HG02938 (cell line): ENCODE results near the gene SMARCA2.
A peak's percentile ranks its signal among the peaks of the same experiment; 100 is the strongest.

Experiments used
- ATAC-seq: cut with Tn5 transposase; IDR thresholded peaks from one replicate; pipeline ENCODE4 v1.9.1; 2021; ENCODE audit warnings: mild to moderate bottlenecking, moderate library complexity; ENCODE audit not compliant: unreplicated experiment

The SMARCA2 gene

DNA sequence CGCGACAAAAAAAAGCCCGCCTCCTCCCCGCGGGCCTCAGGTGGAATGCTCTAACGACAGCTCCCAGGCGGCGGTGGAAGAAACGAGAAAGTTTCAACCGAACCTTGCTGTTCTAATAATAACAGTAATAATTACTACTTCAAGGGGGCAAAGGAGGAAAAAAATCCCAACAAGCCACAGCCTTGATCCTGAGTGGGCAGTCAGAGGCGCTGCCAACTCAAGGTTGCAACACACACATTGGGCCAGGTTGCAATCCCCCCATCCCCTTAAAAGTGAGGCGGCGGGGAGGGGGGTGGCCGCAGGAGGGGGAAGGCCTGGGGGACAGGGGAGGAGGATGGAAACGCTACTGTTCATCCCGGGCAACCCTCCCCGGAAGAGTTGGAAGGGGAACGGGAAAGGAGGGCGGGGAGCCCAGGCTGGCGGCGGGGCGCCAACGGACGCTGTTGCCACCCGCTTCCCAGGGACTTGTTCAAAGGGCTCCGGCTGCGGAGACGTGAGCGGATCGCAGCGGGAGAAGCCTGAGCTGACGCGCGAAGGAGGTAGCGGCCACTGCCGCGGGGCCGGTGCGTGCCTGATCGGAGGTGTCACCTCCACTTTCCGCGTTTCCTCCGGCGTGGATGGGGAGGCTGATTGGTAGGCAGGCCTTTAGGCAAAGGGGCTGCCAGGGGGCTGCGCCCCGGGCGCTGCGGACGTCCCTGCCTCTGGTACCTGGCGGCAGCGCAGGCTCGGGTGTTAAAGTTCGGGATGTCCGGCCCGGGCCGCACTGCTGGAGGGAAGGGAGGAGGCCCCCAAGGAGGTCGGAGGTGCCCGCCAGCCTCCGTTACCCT is 647 bp downstream of the SMARCA2 start:
- peak; percentile 1 for ATAC-seq

DNA sequence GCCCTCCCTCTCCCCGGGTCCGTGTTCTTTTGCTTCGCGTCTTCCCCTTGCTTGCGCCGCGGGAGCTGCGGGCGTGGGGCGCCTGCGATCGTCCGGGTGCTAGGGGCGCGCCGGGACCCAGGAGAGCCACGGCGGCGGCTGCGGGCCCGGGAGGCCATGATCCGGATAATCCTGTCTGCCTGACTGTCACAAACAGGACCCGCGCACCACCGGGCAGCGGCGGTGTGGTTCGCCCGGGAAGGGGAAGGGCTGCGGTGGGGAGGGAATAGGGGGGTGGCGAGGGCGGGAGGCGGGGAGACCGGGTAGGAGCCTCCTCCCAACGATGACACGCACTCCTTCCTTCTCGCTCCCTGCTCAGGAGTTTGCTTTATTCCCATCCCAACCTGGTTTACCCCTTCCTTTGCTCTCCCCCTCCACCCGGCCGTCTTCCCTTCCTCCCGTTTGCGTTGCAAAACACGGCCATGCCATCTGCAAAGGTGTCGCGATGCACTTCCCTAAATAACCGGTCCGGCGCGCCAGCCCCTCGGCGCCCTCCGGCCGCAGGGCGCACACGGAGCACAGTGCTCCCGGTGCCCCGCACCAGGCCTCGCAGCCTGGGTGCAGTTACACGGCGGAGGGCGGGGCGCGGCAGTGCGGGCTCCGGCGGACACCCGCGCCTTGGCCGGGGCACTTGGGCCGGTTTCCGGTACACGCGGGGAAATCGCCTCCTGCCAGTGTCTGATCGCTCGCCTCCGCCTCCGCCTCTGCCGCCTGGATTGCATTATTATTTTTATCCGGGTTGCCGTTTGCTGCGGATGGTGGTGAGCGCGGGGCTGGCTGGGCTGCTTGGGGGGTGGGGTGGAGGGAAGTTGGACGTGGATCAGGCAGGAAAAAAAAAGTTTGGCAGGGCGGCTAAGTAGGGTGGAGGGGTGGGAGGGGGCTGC is 1.5 kb downstream of the SMARCA2 start:
- no peak for ATAC-seq

DNA sequence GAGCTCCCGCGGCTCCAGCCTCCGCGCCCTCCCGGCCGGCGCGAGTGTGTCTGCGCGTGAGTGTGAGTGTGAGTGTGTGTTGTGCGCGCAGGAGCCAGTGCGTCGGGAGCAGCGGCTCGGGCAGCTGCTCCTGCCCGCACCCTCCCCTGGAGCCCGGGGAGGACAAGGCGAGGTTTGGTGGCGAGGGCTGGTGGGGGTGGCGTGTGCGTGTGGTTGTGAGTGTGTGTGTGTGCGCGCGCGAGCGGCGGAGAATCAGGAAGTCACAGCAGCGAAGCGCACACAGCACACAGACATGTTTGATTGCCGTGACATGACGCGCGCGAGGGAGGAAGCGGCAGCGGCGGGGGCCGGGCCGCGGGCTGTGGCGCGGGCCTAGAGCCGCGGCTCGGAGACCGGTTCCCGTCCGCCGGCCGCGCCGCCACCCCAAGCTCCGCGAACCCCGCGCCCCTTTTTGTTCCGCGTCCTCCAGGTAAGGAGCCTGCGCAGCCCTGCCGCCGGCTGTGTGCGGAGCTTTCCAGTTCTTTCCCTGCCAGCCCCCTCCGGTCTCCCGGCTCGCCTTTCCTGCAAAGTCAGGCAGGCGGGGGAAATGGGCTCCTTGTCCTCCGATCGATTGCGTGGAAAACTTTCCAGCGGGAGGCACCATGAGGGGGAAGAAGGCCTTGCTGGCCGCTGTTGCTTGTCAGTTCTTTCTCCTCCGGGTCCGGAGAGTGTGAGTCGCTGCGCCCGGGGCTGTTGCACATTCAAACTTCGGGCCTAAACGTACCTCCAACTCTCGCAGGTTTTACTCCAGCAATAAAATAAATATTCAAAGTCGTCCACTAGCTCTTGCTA is 2.4 kb downstream of the SMARCA2 start:
- ATAC-seq: peak; percentile 24

DNA sequence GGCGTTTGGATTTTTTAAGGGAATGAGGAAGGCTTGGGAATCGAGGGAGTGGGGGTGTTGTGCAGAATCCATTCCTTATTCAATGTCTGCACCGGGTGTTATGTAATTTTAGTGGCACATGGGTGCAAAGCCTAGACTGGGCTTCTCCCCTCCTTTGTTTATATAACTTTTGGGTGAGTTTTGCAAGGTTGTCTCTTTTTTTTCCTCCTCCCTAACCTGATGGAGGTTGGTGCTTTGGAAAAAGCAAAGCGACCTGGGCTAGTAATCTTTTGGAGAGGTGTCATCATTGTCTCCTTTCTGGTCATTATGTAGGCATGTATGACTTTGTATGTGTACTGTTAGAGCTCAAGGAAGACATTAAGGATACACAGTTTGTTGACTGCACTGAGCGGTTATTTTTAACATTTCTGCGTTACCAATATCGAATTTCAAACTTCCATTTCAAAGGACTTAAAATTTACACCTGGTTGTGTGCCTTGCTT is 3.1 kb downstream of the SMARCA2 start:
- no peak for ATAC-seq

DNA sequence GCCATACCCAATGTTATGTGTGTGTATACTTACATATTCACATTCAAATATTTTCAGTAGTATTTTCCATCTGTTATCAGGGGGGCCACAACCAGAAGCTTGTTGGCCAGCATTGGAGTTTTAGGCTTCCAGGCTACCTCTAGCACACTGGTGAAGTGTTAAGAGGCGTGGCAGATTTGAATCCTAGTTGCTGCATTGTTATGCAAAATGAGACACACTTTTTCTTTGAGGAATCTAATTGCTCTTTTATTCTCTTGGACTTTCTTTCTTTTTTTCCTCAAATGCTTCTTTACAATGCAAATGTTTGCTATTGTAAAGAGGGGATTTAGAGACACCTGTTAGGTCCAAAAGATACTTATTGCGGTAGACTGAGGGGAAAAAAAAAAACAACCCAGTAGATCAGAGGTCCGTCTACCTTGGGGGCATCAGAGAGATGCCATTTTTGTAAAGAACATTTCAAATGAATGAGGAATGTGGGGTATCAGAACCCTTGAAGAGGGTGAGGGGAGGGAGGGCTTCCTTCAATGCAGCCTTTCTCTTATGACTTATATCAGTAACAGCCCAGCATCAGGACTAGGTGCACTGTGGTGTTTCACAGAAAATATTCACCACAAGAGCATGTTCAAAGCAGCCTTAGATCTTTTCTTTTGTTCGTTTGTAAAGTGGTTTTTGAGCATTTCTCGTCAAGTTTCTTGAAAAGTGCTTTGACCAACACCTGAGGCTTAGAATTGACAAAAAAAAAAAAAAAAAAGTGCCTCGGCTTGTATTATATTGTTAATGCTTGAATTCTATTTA is 3.8 kb downstream of the SMARCA2 start:
- no peak for ATAC-seq

DNA sequence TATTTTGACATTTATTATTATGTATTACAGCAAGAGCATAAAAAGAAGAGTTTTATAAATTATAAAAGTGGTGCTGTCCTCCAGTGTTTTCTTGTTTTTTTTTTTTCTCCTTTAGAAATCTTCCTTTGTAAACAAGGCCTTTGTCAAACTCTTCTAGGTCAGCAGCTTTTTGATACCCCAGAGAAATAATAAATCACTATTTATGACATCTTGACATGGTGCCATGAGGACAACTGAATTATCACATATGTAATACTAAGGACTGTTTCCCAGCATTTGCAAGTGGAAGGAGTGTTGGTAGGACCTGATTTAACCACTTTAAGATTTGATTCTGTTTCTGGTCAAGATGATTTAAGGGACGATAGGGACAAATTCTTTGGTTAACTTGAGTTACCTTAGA is 4.6 kb downstream of the SMARCA2 start:
- ATAC-seq: no peak

DNA sequence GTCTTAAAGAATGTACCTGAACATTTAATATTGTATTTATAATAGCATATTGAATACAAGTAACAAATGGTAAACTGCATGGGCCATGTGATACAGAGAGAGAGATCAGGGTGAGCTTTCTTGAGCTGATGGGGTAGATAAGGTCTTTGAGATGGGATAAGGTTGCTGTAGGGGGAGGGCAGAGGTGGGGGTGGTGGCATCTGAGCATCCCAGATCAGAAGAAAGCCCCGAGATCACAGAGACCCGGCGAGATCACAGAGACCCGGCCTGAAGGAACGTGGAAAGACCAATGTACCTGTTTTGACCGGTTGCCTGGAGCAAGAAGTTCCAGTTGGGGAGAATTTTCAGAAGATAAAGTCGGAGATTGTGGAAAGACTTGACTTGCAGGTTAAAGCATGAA is 6.6 kb downstream of the SMARCA2 start:
- ATAC-seq: no peak

DNA sequence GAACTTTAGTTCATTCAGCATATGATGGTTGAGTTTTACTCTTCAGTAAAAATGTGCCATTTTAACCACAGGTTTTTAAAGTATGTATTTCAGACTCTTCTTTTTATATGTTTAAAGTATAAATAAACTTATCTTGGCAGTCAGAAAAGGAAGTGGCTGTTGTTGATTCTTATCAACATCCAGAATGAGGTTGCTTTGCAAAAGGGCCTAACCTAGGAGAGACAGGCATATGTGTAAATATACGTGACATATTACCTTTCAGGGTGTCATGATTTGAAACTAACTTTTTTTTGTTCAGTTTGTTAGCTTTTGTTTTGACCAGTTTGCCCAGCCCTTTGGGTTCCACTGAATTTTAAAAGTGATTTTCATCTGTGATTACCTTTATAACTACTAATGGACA is 7.4 kb downstream of the SMARCA2 start:
- no peak for ATAC-seq

DNA sequence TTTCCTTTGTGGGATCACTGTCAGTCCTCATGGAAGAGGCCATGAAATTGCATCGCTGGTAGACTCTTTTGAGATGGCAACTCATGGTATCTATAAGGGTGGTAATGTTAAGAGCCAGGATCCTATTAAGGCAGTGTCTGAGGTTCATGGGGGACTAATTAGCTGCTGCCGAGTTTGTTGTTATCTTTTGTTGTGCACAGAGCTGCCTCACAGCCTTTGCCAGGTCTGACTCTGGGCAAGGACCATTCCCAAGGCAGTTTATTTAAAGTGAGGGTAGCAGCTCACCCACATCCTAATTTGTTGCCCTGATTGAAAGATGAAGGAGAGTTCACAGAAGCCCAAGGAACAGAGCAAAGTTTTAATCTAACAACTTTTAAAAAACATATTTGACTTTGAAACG is 7.9 kb downstream of the SMARCA2 start:
- ATAC-seq: no peak

DNA sequence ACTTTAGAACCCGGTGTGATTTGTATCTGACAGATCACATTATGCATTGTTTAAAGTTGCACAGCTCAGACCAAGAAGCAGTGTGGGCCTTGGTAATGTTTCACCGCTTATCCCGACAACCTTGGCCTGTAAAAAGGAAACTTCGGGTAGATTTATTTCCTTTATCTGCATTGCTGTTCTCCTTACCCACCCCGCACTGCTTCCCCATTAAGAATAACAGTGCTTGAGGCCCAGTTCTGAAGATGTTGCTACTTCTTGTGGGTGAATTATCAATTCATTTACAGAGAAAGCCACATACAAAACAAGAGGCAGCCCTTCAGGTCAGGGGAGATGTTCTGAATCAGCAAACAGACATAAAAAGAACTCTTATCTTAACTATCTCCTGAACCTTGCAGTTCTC is 8.4 kb downstream of the SMARCA2 start:
- peak; percentile 74 for ATAC-seq

DNA sequence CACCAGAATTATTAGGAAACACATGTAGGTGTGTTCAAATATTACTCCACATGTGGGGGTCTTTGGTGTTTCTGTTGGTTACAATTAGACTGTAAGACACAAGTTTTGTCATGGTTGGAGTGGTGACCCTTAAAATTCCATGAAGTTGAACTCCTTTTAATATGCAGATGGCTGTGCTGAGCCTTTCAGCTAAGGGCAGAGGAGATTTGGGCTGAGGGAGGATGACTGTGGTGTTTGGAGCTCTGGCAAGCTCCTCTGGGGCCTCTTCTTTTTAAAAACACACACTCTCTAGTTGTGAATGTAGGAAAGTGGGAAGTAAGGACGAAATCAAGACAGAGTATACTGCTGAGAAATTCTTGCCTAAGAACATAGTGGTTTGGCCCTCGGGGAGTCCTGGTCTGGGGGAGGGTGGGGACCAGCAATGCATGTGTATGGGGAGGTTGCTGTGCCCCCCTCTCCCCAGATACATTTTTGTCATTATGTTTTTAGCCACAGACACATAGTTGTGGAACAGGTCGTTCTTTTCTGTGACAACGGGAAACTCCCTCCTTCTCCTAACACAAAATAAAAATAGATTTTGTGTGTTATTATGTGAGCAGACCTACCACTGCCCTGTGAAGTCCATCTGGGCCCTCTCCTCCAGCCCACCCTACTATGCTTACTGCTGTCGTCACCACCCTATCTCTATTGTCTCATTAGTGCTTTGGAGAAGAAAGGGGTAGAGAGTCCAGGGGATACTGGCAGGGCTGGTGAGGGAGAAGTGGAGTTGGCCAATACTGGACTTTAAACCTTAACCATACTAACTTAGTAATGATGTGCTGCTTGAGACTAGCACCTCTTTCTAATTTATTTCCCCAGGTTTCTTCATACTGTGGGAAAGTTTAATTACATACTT is 10.0 kb downstream of the SMARCA2 start:
- ATAC-seq: no peak

DNA sequence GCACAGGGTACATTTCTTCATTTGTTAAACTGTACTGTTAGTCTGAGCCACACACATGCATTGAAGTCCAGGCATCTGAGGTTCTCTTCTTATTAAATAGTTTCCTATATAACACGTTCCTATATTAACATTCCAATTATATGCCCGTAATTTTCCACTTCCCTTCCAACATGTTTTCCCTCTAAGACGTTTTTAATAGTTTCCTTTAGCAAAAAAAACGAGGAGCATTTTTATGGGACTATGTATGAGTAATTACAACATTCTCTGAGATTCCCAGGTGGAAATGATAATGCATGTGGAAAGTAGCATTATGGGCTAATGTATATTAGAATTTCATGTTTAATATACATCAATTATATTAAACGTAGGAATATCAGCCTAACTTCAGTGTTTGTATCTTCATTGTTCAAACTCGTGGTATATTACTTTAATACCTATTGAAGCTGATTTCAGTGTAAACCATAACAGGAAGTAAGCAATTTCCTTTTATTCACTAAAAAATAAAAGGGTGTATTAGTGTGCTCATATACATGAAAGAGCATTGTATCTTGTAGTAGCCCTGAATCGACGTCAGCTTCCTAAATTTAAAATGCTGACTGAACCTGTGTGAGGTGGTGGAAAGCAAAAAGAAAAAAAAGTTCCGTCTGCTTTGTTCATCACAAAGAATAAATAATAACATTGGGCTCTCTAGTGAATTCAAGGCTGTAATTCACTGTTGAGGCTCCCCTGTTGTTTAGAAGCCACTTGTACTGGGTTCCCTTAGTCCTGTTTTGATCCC is 11.3 kb downstream of the SMARCA2 start:
- no peak for ATAC-seq

DNA sequence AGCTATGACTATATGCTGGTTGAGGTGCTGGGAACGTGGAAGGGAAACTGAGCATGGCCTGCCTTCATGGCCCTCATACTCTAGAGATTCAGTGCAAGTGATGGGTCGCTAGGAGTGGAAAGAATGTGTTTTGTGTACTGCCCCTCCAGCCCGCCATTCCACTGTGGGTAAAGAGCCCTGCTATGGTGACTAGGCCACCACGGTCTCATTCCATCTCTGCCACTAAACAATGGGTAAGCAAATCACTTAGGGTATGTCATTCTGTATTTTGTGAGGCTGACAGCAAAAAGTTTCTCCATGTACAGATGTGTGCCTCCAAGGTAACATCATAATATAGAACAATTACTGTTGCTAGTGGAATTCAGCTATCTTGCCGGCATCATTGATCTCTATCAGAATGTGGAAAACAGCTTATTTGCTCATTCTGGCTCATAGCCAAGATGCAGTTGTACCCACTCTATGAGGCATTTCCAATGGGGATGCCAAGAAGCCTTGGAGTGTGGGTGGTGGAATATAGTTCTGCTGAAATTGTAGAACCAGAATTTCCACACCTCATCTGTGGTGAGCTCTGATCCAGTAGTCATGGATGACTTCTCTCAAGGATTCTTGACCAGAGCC is 12.5 kb downstream of the SMARCA2 start:
- ATAC-seq: no peak

DNA sequence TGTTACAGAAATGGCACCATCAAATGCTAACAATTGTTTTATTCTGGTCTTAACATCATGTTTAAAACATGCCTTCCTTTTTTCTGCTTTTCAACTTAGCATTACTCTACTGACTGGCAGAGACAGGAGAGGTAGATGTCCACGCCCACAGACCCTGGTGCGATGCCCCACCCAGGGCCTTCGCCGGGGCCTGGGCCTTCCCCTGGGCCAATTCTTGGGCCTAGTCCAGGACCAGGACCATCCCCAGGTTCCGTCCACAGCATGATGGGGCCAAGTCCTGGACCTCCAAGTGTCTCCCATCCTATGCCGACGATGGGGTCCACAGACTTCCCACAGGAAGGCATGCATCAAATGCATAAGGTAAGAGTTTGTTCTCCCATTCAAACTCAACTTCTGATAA is 13.7 kb downstream of the SMARCA2 start:
- no peak for ATAC-seq

DNA sequence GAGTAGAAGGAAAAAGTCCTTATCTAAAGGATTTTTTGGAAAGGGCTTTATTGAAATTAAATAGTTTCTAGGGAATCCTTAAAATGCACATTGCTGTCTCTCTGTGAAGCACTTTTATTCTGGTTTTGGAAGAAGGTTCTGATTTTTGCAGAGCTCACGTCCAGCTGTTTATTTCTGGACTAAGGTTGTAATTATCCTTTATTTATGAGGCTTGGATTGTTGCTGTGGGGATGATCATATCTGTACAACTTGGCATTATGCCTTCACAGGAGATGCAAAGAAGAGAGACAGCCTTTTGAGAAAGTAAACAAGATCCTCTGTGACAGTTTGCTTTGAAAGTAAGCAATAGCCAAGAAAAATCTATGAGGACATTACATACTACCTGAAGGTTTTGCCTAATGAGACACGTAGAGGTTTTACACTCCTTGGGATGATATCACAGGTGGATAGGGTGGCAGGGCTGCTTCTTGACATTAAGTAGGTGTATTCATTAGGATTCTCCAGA is 14.6 kb downstream of the SMARCA2 start:
- no peak for ATAC-seq

DNA sequence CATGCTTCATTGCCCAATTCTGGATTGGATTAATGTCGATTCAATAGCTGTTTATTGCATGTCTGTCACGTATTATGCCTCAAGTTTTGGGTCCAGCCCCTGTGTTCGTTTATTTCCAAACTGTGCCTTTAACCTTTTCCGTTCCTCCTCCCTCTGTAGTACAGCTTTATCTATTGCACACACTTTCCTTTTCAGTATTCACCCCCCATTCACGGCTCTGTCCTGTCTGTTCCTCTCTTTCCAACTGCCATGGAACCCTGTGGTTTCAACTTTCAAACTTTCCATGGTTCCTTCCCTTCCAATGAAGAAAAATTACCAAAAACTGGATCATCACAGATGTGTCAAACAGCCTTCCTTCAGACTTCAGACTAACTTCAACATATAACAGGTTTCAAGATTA is 17.1 kb downstream of the SMARCA2 start:
- ATAC-seq: no peak

DNA sequence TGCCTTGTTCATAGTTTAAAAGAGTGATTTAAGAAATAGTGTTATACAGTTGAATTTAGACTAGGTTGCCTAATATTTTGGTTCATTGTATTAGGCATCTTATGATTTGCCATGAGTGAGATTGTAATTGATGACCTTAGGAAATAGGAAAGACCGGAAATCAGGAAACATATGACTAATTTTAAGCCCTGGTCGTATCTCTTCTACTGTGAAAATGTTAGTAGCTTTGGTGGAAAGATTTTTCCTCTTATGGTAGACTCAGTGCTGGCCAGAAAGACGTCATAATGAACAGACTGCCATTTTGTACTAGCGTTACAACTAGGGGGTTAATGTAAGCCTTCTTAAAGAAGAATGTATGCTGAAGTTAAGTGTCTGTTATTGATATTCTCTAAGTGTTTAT is 21.7 kb downstream of the SMARCA2 start:
- ATAC-seq: no peak
